ENCODE results near the gene TTC9B. TPM values are rescaled to one million over a fixed set of nuclear protein-coding genes. Genes with fewer than 3 reads are reported as not detected.
"Not testable (repeated sequence)": the region's sequence is repeated elsewhere in the genome, so short reads cannot be mapped to it uniquely, and the experiment has no call there.

Gene TTC9B
- total RNA-seq, 4 donors from 2014 or later: not detected

DNA sequence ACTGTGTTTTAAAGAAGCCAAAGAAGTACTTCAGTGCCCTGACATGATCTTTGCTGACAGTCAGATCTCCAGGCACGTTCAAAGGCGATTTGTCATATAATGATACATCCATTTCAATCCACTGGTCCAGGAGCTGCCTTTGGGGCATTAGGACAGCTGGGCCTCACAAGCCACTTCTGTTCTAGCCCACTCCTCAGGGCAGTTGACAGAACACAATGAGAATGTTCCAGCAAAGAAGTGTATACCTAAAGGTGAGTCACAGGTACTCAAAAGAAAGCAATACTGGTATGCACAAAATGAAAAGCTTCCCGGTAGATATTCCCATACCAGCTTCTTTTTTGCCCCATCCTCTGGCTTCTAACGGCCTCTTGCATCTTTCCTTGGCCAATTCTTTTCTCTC, 39.4 kb downstream of the TTC9B start:
- Histone ChIP-seq H3K36me3 (no peaks in the 10 kb centered on the region), H3K4me1 (no peaks in the 10 kb centered on the region), H3K9me3 (no peaks in the 10 kb centered on the region), H3K4me3 (no peak overlapping the region), H3K27me3 (peaks cover 3% of the 10 kb centered on the region), H3K27ac (no peak overlapping the region)
- TF ChIP-seq, protein P1, sequence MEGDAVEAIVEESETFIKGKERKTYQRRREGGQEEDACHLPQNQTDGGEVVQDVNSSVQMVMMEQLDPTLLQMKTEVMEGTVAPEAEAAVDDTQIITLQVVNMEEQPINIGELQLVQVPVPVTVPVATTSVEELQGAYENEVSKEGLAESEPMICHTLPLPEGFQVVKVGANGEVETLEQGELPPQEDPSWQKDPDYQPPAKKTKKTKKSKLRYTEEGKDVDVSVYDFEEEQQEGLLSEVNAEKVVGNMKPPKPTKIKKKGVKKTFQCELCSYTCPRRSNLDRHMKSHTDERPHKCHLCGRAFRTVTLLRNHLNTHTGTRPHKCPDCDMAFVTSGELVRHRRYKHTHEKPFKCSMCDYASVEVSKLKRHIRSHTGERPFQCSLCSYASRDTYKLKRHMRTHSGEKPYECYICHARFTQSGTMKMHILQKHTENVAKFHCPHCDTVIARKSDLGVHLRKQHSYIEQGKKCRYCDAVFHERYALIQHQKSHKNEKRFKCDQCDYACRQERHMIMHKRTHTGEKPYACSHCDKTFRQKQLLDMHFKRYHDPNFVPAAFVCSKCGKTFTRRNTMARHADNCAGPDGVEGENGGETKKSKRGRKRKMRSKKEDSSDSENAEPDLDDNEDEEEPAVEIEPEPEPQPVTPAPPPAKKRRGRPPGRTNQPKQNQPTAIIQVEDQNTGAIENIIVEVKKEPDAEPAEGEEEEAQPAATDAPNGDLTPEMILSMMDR (IDR thresholded peaks at IDR 0.05): no peak
- no peak for TF ChIP-seq POLR2A (IDR thresholded peaks at IDR 0.05)
- 77% methylated on average over 4 of the region's 4 CpGs for WGBS
- no peak for DNase-seq (ENCODE audit: low spot score in 2 of 2)

DNA sequence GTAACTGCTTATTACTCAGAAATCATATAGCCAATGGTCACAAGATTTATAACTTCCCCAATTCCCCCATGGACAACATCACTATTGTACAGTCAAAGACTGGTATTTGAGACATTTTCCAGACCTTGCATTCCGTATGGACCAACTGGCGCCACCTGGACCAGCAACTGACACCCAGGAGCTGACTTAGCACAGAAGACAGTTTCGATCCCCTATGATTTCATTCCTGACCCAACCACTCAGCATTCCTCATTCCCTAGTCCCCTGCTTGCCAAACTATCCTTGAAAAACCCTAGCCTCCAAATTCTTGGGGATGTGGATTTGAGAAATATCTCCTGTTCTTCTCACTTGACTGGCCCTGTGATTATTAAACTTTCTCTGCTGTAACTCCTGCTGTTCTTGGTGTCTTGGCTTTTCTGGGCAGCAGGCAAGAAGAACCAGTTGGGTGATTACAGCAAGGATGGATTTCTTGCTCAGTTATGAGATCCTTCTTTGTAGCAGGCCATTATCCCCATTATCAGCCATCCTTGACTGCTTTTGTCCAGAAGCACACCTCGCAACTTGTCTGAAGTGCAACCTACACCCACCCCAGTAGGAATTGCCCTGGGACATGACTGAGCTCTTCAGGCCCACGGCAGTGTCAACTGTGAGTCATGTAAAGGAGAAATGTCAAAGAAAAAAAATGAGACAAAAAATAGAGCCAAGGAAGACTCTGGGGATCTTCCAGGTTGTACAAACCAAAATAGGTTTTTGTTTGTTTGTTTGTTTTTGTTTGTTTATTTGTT, 40.7 kb downstream of the TTC9B start:
- no peak for DNase-seq (ENCODE audit: low spot score in 2 of 2)
- TF ChIP-seq EP300 (IDR thresholded peaks at IDR 0.05): no peak
- TF ChIP-seq, protein P1 (IDR thresholded peaks at IDR 0.05): no peak
- no peak for TF ChIP-seq POLR2AphosphoS5 (IDR thresholded peaks at IDR 0.05)
- no peak for TF ChIP-seq POLR2A (IDR thresholded peaks at IDR 0.05)
- Histone ChIP-seq H3K9me3 (no peaks in the 10 kb centered on the region), H3K36me3 (no peaks in the 10 kb centered on the region), H3K4me3 (no peak overlapping the region), H3K27me3 (peaks cover 3% of the 10 kb centered on the region), H3K27ac (no peak overlapping the region), H3K4me1 (no peaks in the 10 kb centered on the region)
- 70% methylated on average over 5 of the region's 5 CpGs for WGBS

DNA sequence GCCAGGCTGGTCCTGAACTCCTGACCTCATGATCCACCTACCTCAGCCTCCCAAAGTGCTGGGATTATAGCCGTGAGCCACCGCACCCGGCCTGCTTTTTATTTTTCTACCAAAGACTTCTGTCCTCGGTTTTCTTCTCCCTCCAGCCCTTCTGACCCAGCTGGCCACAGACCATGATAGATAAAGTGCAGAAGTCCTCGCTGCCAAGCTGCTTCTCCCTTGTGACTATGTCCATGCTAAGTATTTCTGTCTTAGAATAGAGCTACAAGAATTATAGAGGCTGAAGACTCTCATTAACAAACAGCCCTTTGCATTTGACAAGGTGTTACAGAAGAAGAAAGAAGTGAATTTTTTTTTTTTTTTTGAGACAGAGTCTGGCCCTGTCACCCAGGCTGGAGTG, 42.4 kb downstream of the TTC9B start:
- TF ChIP-seq POLR2A (IDR thresholded peaks at IDR 0.05) (no peak), POLR2AphosphoS5 (IDR thresholded peaks at IDR 0.05) (no peak), EP300 (IDR thresholded peaks at IDR 0.05) (no peak)
- TF ChIP-seq, protein P1 (IDR thresholded peaks at IDR 0.05): no peak
- Histone ChIP-seq H3K27ac (no peak overlapping the region), H3K9me3 (no peaks in the 10 kb centered on the region), H3K4me1 (no peaks in the 10 kb centered on the region), H3K27me3 (peaks cover 3% of the 10 kb centered on the region), H3K36me3 (no peaks in the 10 kb centered on the region), H3K4me3 (no peak overlapping the region)
- DNase-seq (ENCODE audit: low spot score in 2 of 2): no peak
- 68% methylated on average over 5 of the region's 5 CpGs for WGBS

DNA sequence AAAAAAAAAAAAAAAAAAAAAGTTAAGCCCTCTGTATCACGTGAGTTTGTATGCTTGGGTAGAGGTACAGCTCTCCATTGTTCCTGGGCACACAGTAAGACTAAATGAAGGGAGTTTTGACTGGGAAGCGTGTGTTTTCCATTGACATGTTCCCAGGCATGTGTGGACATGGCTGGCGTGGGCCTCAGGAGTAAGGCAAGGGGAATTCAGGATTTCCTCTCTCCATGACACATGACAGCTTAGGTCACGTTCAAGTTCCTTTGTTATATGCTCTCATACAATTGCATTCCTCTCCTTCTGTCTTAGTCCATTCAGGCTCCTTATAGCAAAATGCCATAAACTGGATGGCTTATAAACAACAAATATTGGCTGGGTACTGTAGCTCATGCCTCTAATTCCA, 44.1 kb downstream of the TTC9B start:
- TF ChIP-seq, protein P1 (IDR thresholded peaks at IDR 0.05): no peak
- TF ChIP-seq EP300 (IDR thresholded peaks at IDR 0.05) (no peak), POLR2A (IDR thresholded peaks at IDR 0.05) (no peak), POLR2AphosphoS5 (IDR thresholded peaks at IDR 0.05) (no peak)
- Histone ChIP-seq H3K36me3 (no peaks in the 10 kb centered on the region), H3K9me3 (no peaks in the 10 kb centered on the region), H3K4me3 (no peak overlapping the region), H3K4me1 (no peaks in the 10 kb centered on the region), H3K27ac (no peak overlapping the region), H3K27me3 (peaks cover 6% of the 10 kb centered on the region)
- 59% methylated on average over 4 of the region's 4 CpGs for WGBS
- DNase-seq (ENCODE audit: low spot score in 2 of 2): no peak

DNA sequence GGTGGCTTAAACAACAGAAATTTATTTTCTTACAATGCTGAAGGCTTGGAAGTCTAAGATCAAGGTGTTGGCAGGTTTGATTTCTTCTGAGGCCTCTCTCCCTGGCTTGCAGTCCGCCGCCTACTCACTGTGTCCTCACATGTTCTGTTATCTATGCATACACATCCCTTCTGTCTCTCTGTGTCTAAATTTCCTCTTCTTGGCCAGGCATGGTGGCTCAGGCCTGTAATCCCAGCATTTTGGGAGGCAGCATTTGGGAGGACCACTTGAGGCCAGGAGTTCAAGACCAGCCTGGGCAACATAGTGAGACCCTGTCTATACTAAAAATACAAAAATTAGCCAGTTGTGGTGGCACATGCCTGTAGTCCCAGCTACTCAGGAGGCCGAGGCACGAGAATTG, 46.9 kb downstream of the TTC9B start:
- not testable (repeated sequence) for H3K9me3 ChIP-seq; H3K27ac ChIP-seq; H3K4me3 ChIP-seq; DNase-seq (ENCODE audit: low spot score in 2 of 2); H3K36me3 ChIP-seq; H3K27me3 ChIP-seq; H3K4me1 ChIP-seq
- 78% methylated on average over 4 of the region's 4 CpGs for WGBS

DNA sequence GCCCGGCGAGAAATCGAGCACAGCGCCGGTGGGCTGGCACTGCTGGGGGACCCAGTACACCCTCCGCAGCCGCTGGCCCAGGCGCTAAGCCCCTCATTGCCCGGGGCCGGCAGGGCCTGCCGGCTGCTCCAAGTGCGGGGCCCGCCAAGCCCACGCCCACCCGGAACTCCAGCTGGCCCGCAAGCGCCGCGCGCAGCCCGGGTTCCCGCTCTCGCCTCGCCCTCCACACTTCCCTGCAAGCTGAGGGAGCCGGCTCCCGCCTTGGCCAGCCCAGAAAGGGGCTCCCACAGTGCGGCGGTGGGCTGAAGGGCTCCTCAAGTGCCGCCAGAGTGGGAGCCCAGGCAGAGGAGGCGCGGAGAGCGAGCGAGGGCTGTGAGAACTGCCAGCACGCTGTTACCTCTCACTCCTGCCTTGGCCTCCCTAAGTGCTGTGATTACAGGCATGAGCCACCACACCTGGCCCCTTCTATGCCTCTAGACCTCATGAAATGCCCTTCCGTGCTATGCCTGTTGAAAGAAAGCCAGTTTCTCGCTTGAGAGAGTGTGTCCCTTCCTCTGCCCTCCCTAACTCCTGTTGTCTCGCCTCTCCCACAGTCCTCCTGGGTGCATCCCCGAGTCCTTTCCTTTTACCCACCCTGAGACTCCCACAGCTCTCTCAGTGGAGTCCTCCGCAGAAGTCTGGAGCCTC, 47.7 kb downstream of the TTC9B start:
- not testable (repeated sequence) for H3K36me3 ChIP-seq; H3K4me1 ChIP-seq; H3K27ac ChIP-seq; DNase-seq (ENCODE audit: low spot score in 2 of 2); H3K4me3 ChIP-seq; H3K9me3 ChIP-seq; H3K27me3 ChIP-seq
- WGBS: 69% methylated on average over 13 of the region's 39 CpGs

DNA sequence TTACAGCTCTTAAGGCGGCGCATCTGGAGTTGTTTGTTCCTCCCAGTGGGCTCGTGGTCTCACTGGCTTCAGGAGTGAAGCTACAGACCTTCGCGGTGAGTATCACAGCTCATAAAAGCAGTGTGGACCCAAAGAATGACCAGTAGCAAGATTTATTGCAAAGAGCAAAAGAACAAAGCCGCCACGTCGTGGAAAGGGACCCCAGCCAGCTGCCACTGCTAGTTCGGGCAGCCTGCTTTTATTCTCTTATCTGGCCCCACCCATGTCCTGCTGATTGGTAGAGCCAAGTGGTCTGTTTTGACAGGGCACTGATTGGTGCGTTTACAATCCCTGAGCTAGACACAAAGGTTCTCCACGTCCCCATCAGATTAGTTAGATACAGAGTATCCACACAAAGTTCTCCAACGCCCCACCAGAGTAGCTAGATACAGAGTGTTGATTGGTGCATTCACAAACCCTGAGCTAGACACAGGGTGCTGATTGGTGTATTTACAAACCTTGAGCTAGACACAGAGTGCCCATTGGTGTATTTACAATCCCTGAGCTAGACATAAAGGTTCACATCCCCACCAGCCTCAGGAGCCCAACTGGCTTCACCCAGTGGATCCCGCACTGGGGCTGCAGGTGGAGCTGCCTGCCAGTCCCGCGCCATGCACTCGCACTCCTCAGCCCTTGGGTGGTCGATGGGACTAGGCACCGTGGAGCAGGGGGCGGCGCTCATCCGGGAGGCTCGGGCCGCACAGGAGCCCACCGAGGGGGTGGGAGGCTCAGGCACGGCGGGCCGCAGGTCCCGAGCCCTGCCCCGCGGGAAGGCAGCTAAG, 48.5 kb downstream of the TTC9B start:
- H3K36me3 ChIP-seq; H3K9me3 ChIP-seq; H3K27ac ChIP-seq; H3K4me1 ChIP-seq; DNase-seq (ENCODE audit: low spot score in 2 of 2); H3K27me3 ChIP-seq; H3K4me3 ChIP-seq: not testable (repeated sequence)
- WGBS: 78% methylated on average over 13 of the region's 30 CpGs
